ENCODE results near the gene WDR17.
A peak's percentile ranks its signal among the peaks of the same experiment; 100 is the strongest.

Gene WDR17

DNA sequence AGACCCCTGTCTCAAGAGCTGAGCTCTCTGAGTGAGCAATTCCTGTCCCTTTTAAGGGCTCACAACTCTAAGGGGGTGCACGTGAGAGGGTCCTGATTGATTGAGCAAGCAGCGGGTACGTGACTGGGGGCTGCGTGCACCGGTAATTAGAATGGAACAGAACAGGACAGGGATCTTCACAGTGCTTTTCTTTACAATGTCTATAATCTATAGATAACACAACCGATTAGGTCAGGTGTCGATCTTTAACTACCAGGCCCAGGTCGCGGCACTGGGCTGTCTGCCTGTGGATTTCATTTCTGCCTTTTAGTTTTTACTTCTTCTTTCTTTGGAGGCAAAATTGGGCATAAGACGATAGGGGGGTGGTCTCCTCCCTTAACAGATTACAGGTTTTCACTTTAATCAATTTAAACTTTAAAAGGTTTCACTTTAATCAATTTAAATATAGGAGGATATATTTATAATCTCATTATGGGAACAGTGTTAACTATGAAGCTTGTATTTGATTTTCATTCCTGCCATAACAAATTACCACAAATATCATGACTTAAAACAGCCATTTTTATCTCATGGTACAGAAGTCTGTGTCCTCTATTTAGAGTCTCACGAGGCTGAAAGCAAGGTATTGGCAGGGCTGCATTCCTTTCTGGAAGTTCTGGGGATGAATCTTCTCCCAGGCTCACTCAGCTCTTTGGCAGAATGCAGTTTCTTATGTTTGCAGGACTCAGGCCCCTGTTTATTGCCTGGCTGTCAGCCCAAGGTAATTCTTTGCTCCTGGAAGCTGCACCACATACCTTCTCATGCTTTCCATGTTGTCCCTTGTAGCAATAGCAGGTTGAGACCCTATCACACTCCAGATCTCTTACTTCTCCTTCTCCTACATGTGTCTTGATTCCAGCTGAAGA is 124.5 kb downstream of the WDR17 start:
- no peak for TF ChIP-seq CTCF (IDR thresholded peaks at IDR 0.05; ENCODE audit: poor library complexity, severe bottlenecking)
- no peaks in the 10 kb centered on the region for H3K27me3 ChIP-seq (ENCODE audit: insufficient read depth, poor library complexity, severe bottlenecking)
- H3K27ac ChIP-seq (ENCODE audit: poor library complexity, severe bottlenecking): no peak overlapping the region
- no peaks in the 10 kb centered on the region for H3K9me3 ChIP-seq (ENCODE audit: severe bottlenecking)
- H3K36me3 ChIP-seq (ENCODE audit: low read depth): no peaks in the 10 kb centered on the region
- ATAC-seq (ENCODE audit: low read depth): no peak
- H3K4me1 ChIP-seq (ENCODE audit: insufficient read depth, poor library complexity, severe bottlenecking): peaks cover 43% of the 10 kb centered on the region
- no peak for DNase-seq (ENCODE audit: low spot score)
- no peak overlapping the region for H3K4me3 ChIP-seq (ENCODE audit: severe bottlenecking)

DNA sequence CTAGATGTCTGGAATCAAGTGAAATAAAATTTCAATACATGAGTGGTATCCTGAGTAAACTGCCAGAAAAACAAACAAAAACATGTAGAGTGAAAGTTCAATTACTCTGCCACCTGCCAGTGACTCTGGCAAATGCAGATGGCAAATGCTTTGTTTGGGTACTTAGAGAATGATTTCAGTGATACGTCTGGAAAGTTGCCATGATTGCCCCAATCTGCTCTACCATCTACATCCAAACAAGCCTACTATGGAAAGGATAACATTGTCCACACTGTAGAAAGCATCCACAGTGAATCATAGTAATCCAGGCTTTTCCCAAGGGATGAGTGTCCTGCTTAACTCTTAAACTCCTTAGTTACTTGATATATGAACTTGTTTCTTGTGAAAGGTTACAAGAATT is 126.3 kb downstream of the WDR17 start:
- Histone ChIP-seq H3K27ac (ENCODE audit: poor library complexity, severe bottlenecking) (peak overlapping the region; percentile 90), H3K4me3 (ENCODE audit: severe bottlenecking) (no peak overlapping the region), H3K36me3 (ENCODE audit: low read depth) (no peaks in the 10 kb centered on the region), H3K9me3 (ENCODE audit: severe bottlenecking) (no peaks in the 10 kb centered on the region), H3K4me1 (ENCODE audit: insufficient read depth, poor library complexity, severe bottlenecking) (peaks cover 32% of the 10 kb centered on the region), H3K27me3 (ENCODE audit: insufficient read depth, poor library complexity, severe bottlenecking) (no peaks in the 10 kb centered on the region)
- DNase-seq (ENCODE audit: low spot score): no peak
- no peak for TF ChIP-seq CTCF (IDR thresholded peaks at IDR 0.05; ENCODE audit: poor library complexity, severe bottlenecking)
- ATAC-seq (ENCODE audit: low read depth): no peak

DNA sequence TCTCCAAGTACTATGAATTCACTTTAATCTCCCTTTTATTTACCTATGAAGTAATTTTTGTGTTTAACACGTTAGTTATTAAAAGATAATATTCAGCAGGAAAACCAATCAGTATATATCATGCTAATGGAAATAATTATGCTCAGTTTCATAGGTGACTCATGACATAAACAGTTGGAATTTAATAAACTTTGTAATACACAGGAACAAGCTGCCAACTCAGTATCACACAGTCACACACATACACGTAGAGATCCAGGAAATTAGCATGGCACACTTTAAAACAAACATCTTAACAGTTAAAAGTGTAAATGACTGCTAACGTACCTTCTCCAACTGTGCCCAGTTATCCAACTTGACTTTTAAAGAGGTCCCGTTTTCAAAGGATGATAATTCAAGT is 127.5 kb downstream of the WDR17 start:
- Histone ChIP-seq H3K27ac (ENCODE audit: poor library complexity, severe bottlenecking) (peak overlapping the region; percentile 90), H3K4me3 (ENCODE audit: severe bottlenecking) (no peak overlapping the region), H3K27me3 (ENCODE audit: insufficient read depth, poor library complexity, severe bottlenecking) (no peaks in the 10 kb centered on the region), H3K36me3 (ENCODE audit: low read depth) (no peaks in the 10 kb centered on the region), H3K9me3 (ENCODE audit: severe bottlenecking) (no peaks in the 10 kb centered on the region), H3K4me1 (ENCODE audit: insufficient read depth, poor library complexity, severe bottlenecking) (peaks cover 32% of the 10 kb centered on the region)
- DNase-seq (ENCODE audit: low spot score): no peak
- no peak for TF ChIP-seq CTCF (IDR thresholded peaks at IDR 0.05; ENCODE audit: poor library complexity, severe bottlenecking)
- ATAC-seq (ENCODE audit: low read depth): peak; percentile 37

DNA sequence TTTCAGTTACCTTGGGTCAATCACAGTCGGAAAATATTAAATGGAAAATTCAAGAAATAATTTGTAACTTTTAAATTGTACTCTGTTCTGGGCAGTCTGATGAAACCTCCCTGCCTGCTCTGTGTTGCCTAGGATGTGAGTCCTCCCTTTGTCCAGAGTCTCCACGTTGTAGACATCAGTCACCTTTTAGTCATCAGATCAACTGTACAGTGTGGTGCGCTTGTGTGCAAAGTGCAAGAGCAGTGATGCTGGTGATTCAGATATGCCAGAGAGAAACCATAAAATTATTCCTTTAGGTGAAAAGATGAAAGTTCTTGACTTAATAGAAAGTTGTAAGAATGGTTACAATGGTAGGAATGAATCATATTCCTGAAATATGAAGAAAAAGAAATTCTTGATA is 128.3 kb downstream of the WDR17 start:
- no peak for DNase-seq (ENCODE audit: low spot score)
- Histone ChIP-seq H3K9me3 (ENCODE audit: severe bottlenecking) (no peaks in the 10 kb centered on the region), H3K4me3 (ENCODE audit: severe bottlenecking) (no peak overlapping the region), H3K27ac (ENCODE audit: poor library complexity, severe bottlenecking) (peak overlapping the region; percentile 90), H3K4me1 (ENCODE audit: insufficient read depth, poor library complexity, severe bottlenecking) (peaks cover 32% of the 10 kb centered on the region), H3K36me3 (ENCODE audit: low read depth) (no peaks in the 10 kb centered on the region), H3K27me3 (ENCODE audit: insufficient read depth, poor library complexity, severe bottlenecking) (no peaks in the 10 kb centered on the region)
- no peak for TF ChIP-seq CTCF (IDR thresholded peaks at IDR 0.05; ENCODE audit: poor library complexity, severe bottlenecking)
- ATAC-seq (ENCODE audit: low read depth): peak; percentile 91
